ENCODE data around the gene IFNA17. TPM values are rescaled to one million over a fixed set of nuclear protein-coding genes. Genes with fewer than 3 reads are reported as not detected.

Gene IFNA17
- polyA plus RNA-seq, 1 donor from 2014 or later: not detected

GRCh38 chr9:21265421-21266189, 37.6 kb upstream of the IFNA17 start:
- no peak overlapping the region for H3K27ac ChIP-seq (ENCODE audit: low read length)
- H3K9ac ChIP-seq (ENCODE audit: low read length): no peak overlapping the region
- H3K79me2 ChIP-seq (replicated peaks; ENCODE audit: insufficient read depth, low read length): no peaks in the 10 kb centered on the region
- H3K4me3 ChIP-seq (ENCODE audit: low read length): no peak overlapping the region
- no peaks in the 10 kb centered on the region for H3K27me3 ChIP-seq (ENCODE audit: insufficient read depth, low read depth, low read length)
- no peaks in the 10 kb centered on the region for H3K36me3 ChIP-seq (ENCODE audit: insufficient read depth, low read length)
- no peaks in the 10 kb centered on the region for H4K20me1 ChIP-seq (ENCODE audit: insufficient read depth)
- no peaks in the 10 kb centered on the region for H3K9me3 ChIP-seq (ENCODE audit: low read length)
- H3K4me2 ChIP-seq (ENCODE audit: low read length): no peak overlapping the region
- no peaks in the 10 kb centered on the region for H3F3A ChIP-seq (ENCODE audit: insufficient read depth, low read length, poor library complexity, severe bottlenecking)
- no peak for TF ChIP-seq MXI1 (conservative IDR thresholded peaks at IDR 0.05; ENCODE audit: poor library complexity, severe bottlenecking)
- TF ChIP-seq, protein P1, sequence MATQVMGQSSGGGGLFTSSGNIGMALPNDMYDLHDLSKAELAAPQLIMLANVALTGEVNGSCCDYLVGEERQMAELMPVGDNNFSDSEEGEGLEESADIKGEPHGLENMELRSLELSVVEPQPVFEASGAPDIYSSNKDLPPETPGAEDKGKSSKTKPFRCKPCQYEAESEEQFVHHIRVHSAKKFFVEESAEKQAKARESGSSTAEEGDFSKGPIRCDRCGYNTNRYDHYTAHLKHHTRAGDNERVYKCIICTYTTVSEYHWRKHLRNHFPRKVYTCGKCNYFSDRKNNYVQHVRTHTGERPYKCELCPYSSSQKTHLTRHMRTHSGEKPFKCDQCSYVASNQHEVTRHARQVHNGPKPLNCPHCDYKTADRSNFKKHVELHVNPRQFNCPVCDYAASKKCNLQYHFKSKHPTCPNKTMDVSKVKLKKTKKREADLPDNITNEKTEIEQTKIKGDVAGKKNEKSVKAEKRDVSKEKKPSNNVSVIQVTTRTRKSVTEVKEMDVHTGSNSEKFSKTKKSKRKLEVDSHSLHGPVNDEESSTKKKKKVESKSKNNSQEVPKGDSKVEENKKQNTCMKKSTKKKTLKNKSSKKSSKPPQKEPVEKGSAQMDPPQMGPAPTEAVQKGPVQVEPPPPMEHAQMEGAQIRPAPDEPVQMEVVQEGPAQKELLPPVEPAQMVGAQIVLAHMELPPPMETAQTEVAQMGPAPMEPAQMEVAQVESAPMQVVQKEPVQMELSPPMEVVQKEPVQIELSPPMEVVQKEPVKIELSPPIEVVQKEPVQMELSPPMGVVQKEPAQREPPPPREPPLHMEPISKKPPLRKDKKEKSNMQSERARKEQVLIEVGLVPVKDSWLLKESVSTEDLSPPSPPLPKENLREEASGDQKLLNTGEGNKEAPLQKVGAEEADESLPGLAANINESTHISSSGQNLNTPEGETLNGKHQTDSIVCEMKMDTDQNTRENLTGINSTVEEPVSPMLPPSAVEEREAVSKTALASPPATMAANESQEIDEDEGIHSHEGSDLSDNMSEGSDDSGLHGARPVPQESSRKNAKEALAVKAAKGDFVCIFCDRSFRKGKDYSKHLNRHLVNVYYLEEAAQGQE (IDR thresholded peaks at IDR 0.05; ENCODE audit: borderline replicate concordance): no peak
- TF ChIP-seq EZH2 (IDR thresholded peaks at IDR 0.05; ENCODE audit: borderline replicate concordance, insufficient read depth, low read length, poor library complexity, severe bottlenecking): no peak
- no peak for TF ChIP-seq CTCF (IDR thresholded peaks at IDR 0.05; ENCODE audit: poor library complexity, severe bottlenecking)
- no peak for TF ChIP-seq RAD21 (conservative IDR thresholded peaks at IDR 0.05)
- no peak for TF ChIP-seq POLR2AphosphoS5 (IDR thresholded peaks at IDR 0.05)
- no peak for TF ChIP-seq EP300 (conservative IDR thresholded peaks at IDR 0.05; ENCODE audit: poor library complexity, severe bottlenecking)
- H2AFZ ChIP-seq (ENCODE audit: low read depth, low read length): no peak overlapping the region
- H3K9me2 ChIP-seq (ENCODE audit: insufficient read depth, low read length): no peaks in the 10 kb centered on the region

DNA sequence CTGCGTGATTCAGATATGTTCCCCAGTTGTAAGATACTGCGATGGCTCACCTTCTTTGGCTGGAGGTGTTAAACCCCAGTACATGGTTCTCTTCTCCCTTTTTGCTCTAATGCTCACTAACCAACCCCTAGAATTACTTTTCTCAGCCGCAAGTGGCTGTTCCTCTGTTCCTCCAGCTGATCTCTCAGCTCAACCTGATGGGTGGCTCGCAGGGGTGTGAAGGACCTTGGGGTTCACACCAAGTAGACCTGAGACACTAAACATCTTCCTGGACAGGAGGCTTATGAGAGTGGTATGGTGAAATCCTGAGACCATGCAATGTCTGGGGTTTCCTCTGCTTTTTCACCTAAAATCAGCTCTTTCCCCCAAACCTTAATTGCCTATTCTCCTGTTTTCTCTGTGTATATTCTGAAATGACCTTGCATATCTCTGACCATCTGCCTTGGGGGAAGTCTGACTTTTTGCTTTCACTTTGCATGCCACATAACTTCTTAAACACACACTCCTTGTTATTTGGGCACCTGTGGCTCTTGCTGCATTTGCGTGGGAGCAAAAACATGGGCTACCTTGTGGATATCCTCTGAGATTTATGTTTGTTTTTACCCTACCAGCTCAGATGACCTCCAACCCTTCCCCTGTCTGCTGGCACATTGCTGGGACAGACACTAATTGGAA, 27.7 kb upstream of the IFNA17 start:
- H3K36me3 ChIP-seq (ENCODE audit: insufficient read depth, low read length): no peaks in the 10 kb centered on the region
- no peak overlapping the region for H3K4me3 ChIP-seq (ENCODE audit: low read length)

More for the DNA sequence above, 27.7 kb upstream of the IFNA17 start:
- H3K27ac ChIP-seq (ENCODE audit: low read length): no peak overlapping the region
- H3K79me2 ChIP-seq (replicated peaks; ENCODE audit: insufficient read depth, low read length): no peaks in the 10 kb centered on the region
- no peaks in the 10 kb centered on the region for H4K20me1 ChIP-seq (ENCODE audit: insufficient read depth)
- H3K9me3 ChIP-seq (ENCODE audit: low read length): no peaks in the 10 kb centered on the region
- no peaks in the 10 kb centered on the region for H3F3A ChIP-seq (ENCODE audit: insufficient read depth, low read length, poor library complexity, severe bottlenecking)
- H3K9ac ChIP-seq (ENCODE audit: low read length): no peak overlapping the region
- no peak overlapping the region for H3K4me2 ChIP-seq (ENCODE audit: low read length)
- no peak overlapping the region for H2AFZ ChIP-seq (ENCODE audit: low read depth, low read length)
- no peaks in the 10 kb centered on the region for H3K9me2 ChIP-seq (ENCODE audit: insufficient read depth, low read length)
- no peaks in the 10 kb centered on the region for H3K27me3 ChIP-seq (ENCODE audit: insufficient read depth, low read depth, low read length)
- TF ChIP-seq SMC3 (conservative IDR thresholded peaks at IDR 0.05; ENCODE audit: poor library complexity) (no peak), POLR2AphosphoS5 (IDR thresholded peaks at IDR 0.05) (no peak), CTCF (IDR thresholded peaks at IDR 0.05; ENCODE audit: poor library complexity, severe bottlenecking) (no peak), RAD21 (conservative IDR thresholded peaks at IDR 0.05) (no peak), TAF1 (IDR thresholded peaks at IDR 0.05; ENCODE audit: low read depth) (no peak), EP300 (conservative IDR thresholded peaks at IDR 0.05; ENCODE audit: poor library complexity, severe bottlenecking) (no peak), EZH2 (IDR thresholded peaks at IDR 0.05; ENCODE audit: borderline replicate concordance, insufficient read depth, low read length, poor library complexity, severe bottlenecking) (no peak), MXI1 (conservative IDR thresholded peaks at IDR 0.05; ENCODE audit: poor library complexity, severe bottlenecking) (no peak)
- TF ChIP-seq, protein P1 (IDR thresholded peaks at IDR 0.05; ENCODE audit: borderline replicate concordance): no peak

Measured in neural cell (in vitro differentiated cells).